CD4-positive, alpha-beta T cell (primary cell): ENCODE data around the gene TM4SF18. TPM values are rescaled to one million over a fixed set of nuclear protein-coding genes. Genes with fewer than 3 reads are reported as not detected.

ENCODE experiments used
- ATAC-seq: fragments of 200-7000 bp; cut with Tn5 transposase; one replicate; pipeline ENCODE4 v1.10.0; 2022; ENCODE audit warnings: mild to moderate bottlenecking; ENCODE audit not compliant: poor library complexity
- CTCF ChIA-PET: fragments of 350-600 bp; sonication (Branson Sonifier 250); formaldehyde crosslinking; loops from one replicate; lab custom pipeline; 2021; ENCODE audit warnings: antibody characterized with exemption, inconsistent platforms; lab: Charles Lee
- POLR2A ChIA-PET: fragments of 350-600 bp; sonication (Branson Sonifier 250); formaldehyde crosslinking; loops from one replicate; lab custom pipeline; 2021; ENCODE audit warnings: antibody characterized with exemption, inconsistent platforms; lab: Charles Lee
- DNase-seq, 14 experiments: peaks; one replicate each; pipeline ENCODE4 v3.0.0-alpha.2; 2013 to 2020; ENCODE audit warnings: mixed read lengths in 2 of 14
- H3K27ac ChIP-seq, 2 donors: one replicate each; pipeline versions ENCODE4 v1.5.1 to v1.7.0; 2013; ENCODE audit warnings: low read length in 2 of 2, low read depth in 1 of 2, mild to moderate bottlenecking in 1 of 2
- H3K27me3 ChIP-seq, 2 experiments: 1 replicate in 1 of 2; 2 replicates in 1 of 2; pipeline versions ENCODE4 v1.6.1 to v1.7.0; 2013; ENCODE audit warnings: low read length in 2 of 2, control low read depth in 1 of 2, mild to moderate bottlenecking in 1 of 2, moderate library complexity in 1 of 2; ENCODE audit not compliant: insufficient read depth in 2 of 2, control insufficient read depth in 1 of 2
- H3K36me3 ChIP-seq: one replicate; pipeline ENCODE4 v1.6.1; 2013; ENCODE audit warnings: low read length, control low read depth; ENCODE audit not compliant: insufficient read depth
- H3K4me1 ChIP-seq: one replicate; pipeline ENCODE4 v1.6.1; 2013; ENCODE audit warnings: low read length, control low read depth; ENCODE audit not compliant: insufficient read depth
- H3K4me3 ChIP-seq: one replicate; pipeline ENCODE4 v1.5.1; 2013; ENCODE audit warnings: mild to moderate bottlenecking, low read length, moderate library complexity
- H3K9me3 ChIP-seq, 2 experiments: 1 replicate in 1 of 2; 2 replicates in 1 of 2; pipeline versions ENCODE4 v1.6.1 to v1.7.0; 2013; ENCODE audit warnings: low read length in 2 of 2, mild to moderate bottlenecking in 2 of 2, control low read depth in 1 of 2, moderate library complexity in 1 of 2; ENCODE audit not compliant: control insufficient read depth in 1 of 2, insufficient read depth in 1 of 2
- H3K27ac Mint-ChIP-seq: one replicate; pipeline ENCODE4 v1.8.0; 2020; ENCODE audit warnings: mixed read lengths
- H3K27me3 Mint-ChIP-seq: one replicate; pipeline ENCODE4 v1.8.0; 2021; ENCODE audit warnings: mixed read lengths
- H3K36me3 Mint-ChIP-seq: one replicate; pipeline ENCODE4 v1.8.0; 2021; ENCODE audit warnings: low read depth, mixed read lengths
- H3K4me1 Mint-ChIP-seq: one replicate; pipeline ENCODE4 v1.8.0; 2021; ENCODE audit warnings: low read depth, mixed read lengths
- H3K4me3 Mint-ChIP-seq: one replicate; pipeline ENCODE4 v1.8.0; 2020; ENCODE audit warnings: mild to moderate bottlenecking, mixed read lengths
- H3K9me3 Mint-ChIP-seq: one replicate; pipeline ENCODE4 v1.8.0; 2020; ENCODE audit warnings: mixed read lengths
- CTCF ChIP-seq: fragments of 200-600 bp; IDR thresholded peaks from one replicate; pipeline ENCODE4 v1.8.0; 2022; ENCODE audit warnings: antibody characterized with exemption, mild to moderate bottlenecking
- intact Hi-C, 2 experiments: fragments of 100-400 bp; cut with DNase I in 1 of 2; cut with micrococcal nuclease in 1 of 2; formaldehyde crosslinking; loops; one replicate each; pipeline versions ENCODE4 v1.15.1 to v1.9.0; 2023 to 2025; cut with DNase I, micrococcal nuclease
- total RNA-seq, 174 experiments: library from RNA in 2 of 174; stranded (reverse) in 2 of 174; gene quantifications; one replicate each; pipeline ENCODE4 v1.2.3 and lab custom pipeline; 2021 to 2026

TM4SF18 gene
- total RNA-seq, 2 experiments from 2014 or later = not detected

DNA sequence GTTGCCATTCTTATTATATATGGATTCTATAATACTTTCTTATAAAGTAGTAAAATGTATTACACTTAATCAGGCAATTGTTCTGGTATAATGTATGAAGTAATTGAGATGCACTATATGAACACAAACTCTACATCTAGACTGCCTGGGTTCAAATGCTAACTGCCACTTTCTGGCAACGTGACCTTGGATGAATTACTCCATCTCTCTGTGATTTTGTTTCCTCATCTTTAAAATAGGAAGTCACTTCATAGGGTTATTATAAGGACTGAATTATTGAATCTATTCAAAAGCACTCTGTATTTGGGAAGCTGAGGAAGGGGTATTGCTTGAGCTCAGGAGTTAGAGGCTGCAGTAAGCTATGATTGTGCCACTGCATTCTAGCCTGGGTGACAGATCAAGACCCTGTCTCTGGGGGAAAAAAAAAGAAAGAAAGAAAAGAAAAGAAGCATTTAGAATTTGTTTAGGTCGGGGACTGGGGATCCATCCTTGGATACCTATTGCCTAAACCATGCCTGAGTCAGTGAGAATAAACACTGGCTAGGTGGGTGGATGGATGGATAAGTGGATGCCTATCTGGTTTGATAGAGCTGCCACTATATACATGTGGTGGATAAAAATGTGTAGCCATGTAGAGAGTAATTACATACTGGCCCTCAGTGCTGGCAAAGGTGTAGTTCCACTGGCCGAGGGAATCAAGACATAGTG is 41.5 kb upstream of the TM4SF18 start:
- H3K27ac Mint-ChIP-seq = no peak overlapping the region
- ChIA-PET CTCF (no interaction called here), POLR2A (no interaction called here)
- no peak for TF ChIP-seq CTCF
- H3K27ac ChIP-seq = no peak overlapping the region
- H3K4me1 ChIP-seq = no peaks in the 10 kb centered on the region
- no peak overlapping the region for H3K4me3 Mint-ChIP-seq
- no peaks in the 10 kb centered on the region for H3K4me1 Mint-ChIP-seq
- H3K27me3 Mint-ChIP-seq = peaks cover 11% of the 10 kb centered on the region
- H3K4me3 ChIP-seq = no peak overlapping the region
- intact Hi-C loops = no loop called here
- H3K9me3 ChIP-seq = no peaks in the 10 kb centered on the region
- no peak for DNase-seq
- H3K36me3 ChIP-seq = no peaks in the 10 kb centered on the region
- H3K27me3 ChIP-seq = peaks cover 4% of the 10 kb centered on the region in 2 experiments
- H3K9me3 Mint-ChIP-seq = no peaks in the 10 kb centered on the region
- ATAC-seq = no peak
- H3K36me3 Mint-ChIP-seq = no peaks in the 10 kb centered on the region

GRCh38 chr3:149374391-149374790 is 41.0 kb upstream of the TM4SF18 start:
- Mint-ChIP-seq H3K9me3 (no peaks in the 10 kb centered on the region), H3K27me3 (peaks cover 11% of the 10 kb centered on the region), H3K27ac (no peak overlapping the region), H3K4me3 (no peak overlapping the region), H3K36me3 (no peaks in the 10 kb centered on the region), H3K4me1 (no peaks in the 10 kb centered on the region)
- Histone ChIP-seq H3K27me3 (peaks cover 4% of the 10 kb centered on the region in 2 experiments), H3K27ac (no peak overlapping the region), H3K4me3 (no peak overlapping the region), H3K36me3 (no peaks in the 10 kb centered on the region), H3K4me1 (no peaks in the 10 kb centered on the region), H3K9me3 (no peaks in the 10 kb centered on the region)
- no peak for DNase-seq
- no peak for TF ChIP-seq CTCF
- POLR2A ChIA-PET = no interaction called here
- intact Hi-C loops = no loop called here
- ATAC-seq = no peak
- CTCF ChIA-PET = no interaction called here

GRCh38 chr3:149373235-149374125 is 40.0 kb upstream of the TM4SF18 start:
- H3K36me3 ChIP-seq = no peaks in the 10 kb centered on the region
- Mint-ChIP-seq H3K4me3 (no peak overlapping the region), H3K27ac (no peak overlapping the region), H3K27me3 (peaks cover 5% of the 10 kb centered on the region), H3K4me1 (no peaks in the 10 kb centered on the region), H3K9me3 (no peaks in the 10 kb centered on the region), H3K36me3 (no peaks in the 10 kb centered on the region)
- no peak for ATAC-seq
- TF ChIP-seq CTCF = no peak
- no peaks in the 10 kb centered on the region for H3K4me1 ChIP-seq
- H3K27me3 ChIP-seq = peaks cover 4% of the 10 kb centered on the region in 2 experiments
- no peaks in the 10 kb centered on the region for H3K9me3 ChIP-seq
- intact Hi-C loops = no loop called here
- H3K27ac ChIP-seq = no peak overlapping the region
- peak in 1 of 14 experiments; percentile 8 for DNase-seq
- POLR2A ChIA-PET = no interaction called here
- no peak overlapping the region for H3K4me3 ChIP-seq
- CTCF ChIA-PET = no interaction called here
